ENCODE data around the gene RPA3. TPM values are rescaled to one million over a fixed set of nuclear protein-coding genes. Genes with fewer than 3 reads are reported as not detected.

Gene RPA3
- total RNA-seq, 1 donor from 2014 or later: 18.2 TPM

DNA sequence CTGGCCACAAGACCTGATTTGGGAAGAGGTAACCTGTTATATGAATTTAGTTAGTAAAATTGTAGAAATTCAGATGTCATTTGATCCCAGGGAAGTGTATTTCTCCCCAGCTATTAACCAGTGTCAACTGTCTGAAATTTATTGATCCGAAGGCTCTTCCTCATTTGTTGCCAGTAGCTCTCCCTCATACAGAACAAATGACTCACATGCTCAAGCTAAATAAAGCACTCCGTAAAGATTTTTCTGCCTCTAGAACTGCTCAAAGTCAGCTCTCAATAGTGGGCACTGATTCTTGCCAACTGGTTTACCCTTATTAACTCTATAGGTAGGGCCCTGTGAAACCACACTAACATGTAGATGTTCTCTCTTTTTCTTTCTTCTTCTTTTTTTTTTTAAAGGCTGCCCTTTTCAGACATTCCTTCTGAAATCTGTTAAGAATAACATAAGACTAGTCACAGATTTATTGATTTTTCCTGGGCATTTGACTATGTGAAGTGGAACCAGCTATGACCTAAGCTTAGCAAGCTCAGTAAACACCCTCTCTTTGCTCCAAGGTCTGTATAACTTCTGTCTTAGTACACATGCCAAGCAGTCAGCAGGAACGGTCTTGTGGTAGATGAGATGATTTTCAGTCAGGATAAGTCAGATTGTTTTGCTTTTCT is 21.8 kb downstream of the RPA3 start:
- TF ChIP-seq, protein P1, sequence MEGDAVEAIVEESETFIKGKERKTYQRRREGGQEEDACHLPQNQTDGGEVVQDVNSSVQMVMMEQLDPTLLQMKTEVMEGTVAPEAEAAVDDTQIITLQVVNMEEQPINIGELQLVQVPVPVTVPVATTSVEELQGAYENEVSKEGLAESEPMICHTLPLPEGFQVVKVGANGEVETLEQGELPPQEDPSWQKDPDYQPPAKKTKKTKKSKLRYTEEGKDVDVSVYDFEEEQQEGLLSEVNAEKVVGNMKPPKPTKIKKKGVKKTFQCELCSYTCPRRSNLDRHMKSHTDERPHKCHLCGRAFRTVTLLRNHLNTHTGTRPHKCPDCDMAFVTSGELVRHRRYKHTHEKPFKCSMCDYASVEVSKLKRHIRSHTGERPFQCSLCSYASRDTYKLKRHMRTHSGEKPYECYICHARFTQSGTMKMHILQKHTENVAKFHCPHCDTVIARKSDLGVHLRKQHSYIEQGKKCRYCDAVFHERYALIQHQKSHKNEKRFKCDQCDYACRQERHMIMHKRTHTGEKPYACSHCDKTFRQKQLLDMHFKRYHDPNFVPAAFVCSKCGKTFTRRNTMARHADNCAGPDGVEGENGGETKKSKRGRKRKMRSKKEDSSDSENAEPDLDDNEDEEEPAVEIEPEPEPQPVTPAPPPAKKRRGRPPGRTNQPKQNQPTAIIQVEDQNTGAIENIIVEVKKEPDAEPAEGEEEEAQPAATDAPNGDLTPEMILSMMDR (IDR thresholded peaks at IDR 0.05; ENCODE audit: insufficient read depth, low read length, severe bottlenecking): no peak
- Histone ChIP-seq H3K36me3 (ENCODE audit: control insufficient read depth, insufficient read depth, low read length) (no peaks in the 10 kb centered on the region), H3K27me3 (ENCODE audit: control insufficient read depth, insufficient read depth, low read length) (no peaks in the 10 kb centered on the region), H3K4me3 (ENCODE audit: low read depth, low read length) (no peak overlapping the region)
- DNase-seq (ENCODE audit: low read depth) (peak; percentile 30), FAIRE-seq (no peak)

DNA sequence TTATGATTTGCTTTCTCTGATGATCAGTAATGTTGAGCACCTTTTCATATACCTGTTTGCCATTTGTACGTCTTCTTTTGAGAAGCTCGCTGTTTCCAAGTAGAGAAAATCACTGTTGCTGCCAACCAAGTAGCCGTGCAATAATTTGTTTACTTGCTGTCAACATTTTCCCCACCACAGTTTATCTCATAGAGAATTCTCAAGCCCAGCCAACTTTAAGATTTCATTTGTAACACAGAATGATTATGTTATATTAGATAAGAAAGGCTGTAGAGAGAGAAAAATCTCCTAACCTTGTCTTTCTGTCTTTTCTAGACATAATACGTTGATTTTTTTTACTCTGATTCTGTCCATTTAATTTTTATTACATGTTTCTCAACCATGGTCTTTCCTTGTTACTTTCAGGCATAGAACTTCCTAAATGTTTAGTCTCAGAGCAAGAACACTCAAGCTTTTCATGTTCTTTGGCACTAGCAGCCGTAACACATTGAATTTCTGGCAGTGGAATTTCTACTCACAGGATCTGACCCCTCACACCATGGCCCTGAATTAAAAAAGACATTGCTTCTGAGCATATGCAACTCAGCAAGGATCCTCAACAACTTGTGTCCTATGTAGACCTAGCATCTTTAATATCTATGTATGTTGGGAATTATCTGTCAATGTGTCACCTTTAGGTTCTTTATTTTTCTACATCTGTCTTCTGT is 23.1 kb downstream of the RPA3 start:
- Histone ChIP-seq H3K27me3 (ENCODE audit: control insufficient read depth, insufficient read depth, low read length) (no peaks in the 10 kb centered on the region), H3K4me3 (ENCODE audit: low read depth, low read length) (no peak overlapping the region), H3K36me3 (ENCODE audit: control insufficient read depth, insufficient read depth, low read length) (no peaks in the 10 kb centered on the region)
- DNase-seq (ENCODE audit: low read depth) (no peak), FAIRE-seq (no peak)
- TF ChIP-seq, protein P1 (IDR thresholded peaks at IDR 0.05; ENCODE audit: insufficient read depth, low read length, severe bottlenecking): no peak

DNA sequence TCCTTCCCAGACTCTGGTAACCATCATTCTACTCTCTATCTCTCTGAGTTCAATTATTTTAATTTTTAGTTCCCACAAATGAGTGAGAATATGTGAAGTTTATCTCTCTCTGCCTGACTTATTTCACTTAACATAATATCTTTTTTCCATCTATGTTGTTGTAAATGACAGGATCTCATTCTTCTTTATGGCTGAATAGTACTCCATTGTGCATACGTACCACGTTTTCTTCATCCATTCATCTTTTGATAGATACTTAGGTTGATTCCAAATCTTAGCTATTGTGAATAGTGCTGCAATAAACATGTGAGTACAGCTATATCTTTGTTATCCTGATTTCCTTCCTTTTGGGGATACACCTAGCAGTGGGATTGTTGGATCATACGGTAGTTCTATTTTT is 23.9 kb downstream of the RPA3 start:
- DNase-seq (ENCODE audit: low read depth) (no peak), FAIRE-seq (no peak)
- no peaks in the 10 kb centered on the region for H3K36me3 ChIP-seq (ENCODE audit: control insufficient read depth, insufficient read depth, low read length)
- TF ChIP-seq, protein P1 (IDR thresholded peaks at IDR 0.05; ENCODE audit: insufficient read depth, low read length, severe bottlenecking): no peak
- H3K27me3 ChIP-seq (ENCODE audit: control insufficient read depth, insufficient read depth, low read length): no peaks in the 10 kb centered on the region
- H3K4me3 ChIP-seq (ENCODE audit: low read depth, low read length): no peak overlapping the region

DNA sequence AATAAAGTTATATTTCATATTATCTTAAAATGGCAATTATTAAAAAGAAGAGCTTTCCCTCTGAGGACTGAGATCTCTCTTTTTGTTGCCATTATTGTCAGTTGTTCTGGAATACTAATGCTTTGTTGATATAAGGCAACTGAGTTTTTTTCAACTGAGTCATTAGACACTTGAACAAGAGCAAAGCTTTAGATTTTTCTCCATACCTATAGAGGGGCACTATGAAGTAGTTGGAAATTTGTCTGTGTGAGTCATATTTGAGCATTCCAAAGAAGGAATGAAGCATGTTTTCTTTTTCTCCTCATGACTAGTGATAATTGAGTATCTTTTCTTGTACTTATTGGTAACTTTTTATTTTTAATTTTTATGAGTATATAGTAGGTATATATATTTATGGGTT is 24.5 kb downstream of the RPA3 start:
- TF ChIP-seq, protein P1 (IDR thresholded peaks at IDR 0.05; ENCODE audit: insufficient read depth, low read length, severe bottlenecking): no peak
- H3K36me3 ChIP-seq (ENCODE audit: control insufficient read depth, insufficient read depth, low read length): no peaks in the 10 kb centered on the region
- FAIRE-seq: no peak
- DNase-seq (ENCODE audit: low read depth): peak; percentile 96
- H3K27me3 ChIP-seq (ENCODE audit: control insufficient read depth, insufficient read depth, low read length): no peaks in the 10 kb centered on the region
- H3K4me3 ChIP-seq (ENCODE audit: low read depth, low read length): no peak overlapping the region

DNA sequence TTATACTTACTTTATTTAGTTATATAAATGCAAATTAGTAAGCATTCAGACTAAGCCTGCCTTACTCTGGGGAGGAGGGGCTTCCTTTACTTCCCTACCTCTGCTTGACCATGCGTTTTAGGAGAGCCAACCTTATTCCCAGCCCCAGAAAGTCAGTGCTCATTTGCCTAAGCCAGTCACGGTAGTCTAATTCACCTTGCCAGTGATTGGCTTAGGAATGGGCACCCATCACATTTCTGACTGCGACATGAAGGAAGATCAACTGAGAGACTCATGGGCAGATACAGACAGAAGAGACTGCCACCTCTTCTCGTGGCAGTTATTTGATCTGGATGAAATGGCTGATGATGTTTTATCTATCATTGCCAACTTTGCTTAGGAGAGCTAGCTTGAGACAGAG is 29.5 kb downstream of the RPA3 start:
- DNase-seq (ENCODE audit: low read depth): no peak

More for the DNA sequence above, 29.5 kb downstream of the RPA3 start:
- TF ChIP-seq, protein P1 (IDR thresholded peaks at IDR 0.05; ENCODE audit: insufficient read depth, low read length, severe bottlenecking): no peak
- no peak for FAIRE-seq
- Histone ChIP-seq H3K27me3 (ENCODE audit: control insufficient read depth, insufficient read depth, low read length) (no peaks in the 10 kb centered on the region), H3K36me3 (ENCODE audit: control insufficient read depth, insufficient read depth, low read length) (no peaks in the 10 kb centered on the region), H3K4me3 (ENCODE audit: low read depth, low read length) (no peak overlapping the region)

All from bronchial epithelial cell (primary cell).